ENCODE results near the gene EIF3CL.
"Not testable (repeated sequence)": the region's sequence is repeated elsewhere in the genome, so short reads cannot be mapped to it uniquely, and the experiment has no call there.

GRCh38 chr16:28330232-28330631, 73.4 kb downstream of the EIF3CL start:
- TF ChIP-seq, protein P1, sequence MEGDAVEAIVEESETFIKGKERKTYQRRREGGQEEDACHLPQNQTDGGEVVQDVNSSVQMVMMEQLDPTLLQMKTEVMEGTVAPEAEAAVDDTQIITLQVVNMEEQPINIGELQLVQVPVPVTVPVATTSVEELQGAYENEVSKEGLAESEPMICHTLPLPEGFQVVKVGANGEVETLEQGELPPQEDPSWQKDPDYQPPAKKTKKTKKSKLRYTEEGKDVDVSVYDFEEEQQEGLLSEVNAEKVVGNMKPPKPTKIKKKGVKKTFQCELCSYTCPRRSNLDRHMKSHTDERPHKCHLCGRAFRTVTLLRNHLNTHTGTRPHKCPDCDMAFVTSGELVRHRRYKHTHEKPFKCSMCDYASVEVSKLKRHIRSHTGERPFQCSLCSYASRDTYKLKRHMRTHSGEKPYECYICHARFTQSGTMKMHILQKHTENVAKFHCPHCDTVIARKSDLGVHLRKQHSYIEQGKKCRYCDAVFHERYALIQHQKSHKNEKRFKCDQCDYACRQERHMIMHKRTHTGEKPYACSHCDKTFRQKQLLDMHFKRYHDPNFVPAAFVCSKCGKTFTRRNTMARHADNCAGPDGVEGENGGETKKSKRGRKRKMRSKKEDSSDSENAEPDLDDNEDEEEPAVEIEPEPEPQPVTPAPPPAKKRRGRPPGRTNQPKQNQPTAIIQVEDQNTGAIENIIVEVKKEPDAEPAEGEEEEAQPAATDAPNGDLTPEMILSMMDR (conservative IDR thresholded peaks at IDR 0.05 in 1 of 2, IDR thresholded peaks at IDR 0.05 in 1 of 2; ENCODE audit: low read depth in 1 of 2, low read length in 2 of 2) = not testable (repeated sequence)
- TF ChIP-seq EZH2 (IDR thresholded peaks at IDR 0.05; ENCODE audit: low read length, missing control alignments) = not testable (repeated sequence)

Measured in fibroblast of lung (primary cell).